Activated T-helper 1 cell treated with Interleukin-2 at 50 U/mL for 16 hours (primary cell): ENCODE measurements around the gene CEL.

Experiments used
- DNase-seq: peaks from one replicate; pipeline ENCODE4 v3.0.0-alpha.2; 2020; ENCODE audit warnings: low read depth

CEL gene

GRCh38 chr9:133117271-133118178 is 55.7 kb downstream of the CEL start:
- DNase-seq: no peak

- DNase-seq: no peak
Observed at GRCh38 chr9:133118179-133118520, 56.4 kb downstream of the CEL start.

- DNase-seq: no peak
Observed at GRCh38 chr9:133118568-133118967, 56.8 kb downstream of the CEL start.

- no peak for DNase-seq
Observed at GRCh38 chr9:133119103-133119845, 57.5 kb downstream of the CEL start.

- DNase-seq: no peak
Observed at GRCh38 chr9:133119846-133120500, 58.2 kb downstream of the CEL start.

- no peak for DNase-seq
Observed at GRCh38 chr9:133120501-133121197, 58.9 kb downstream of the CEL start.
